HG02642 (cell line): ENCODE measurements around the gene HLF.
A peak's percentile ranks its signal among the peaks of the same experiment; 100 is the strongest.

ENCODE experiments used
- ATAC-seq: cut with Tn5 transposase; IDR thresholded peaks from one replicate; pipeline ENCODE4 v1.9.1; 2021; ENCODE audit warnings: mild to moderate bottlenecking; ENCODE audit not compliant: unreplicated experiment, poor library complexity

The HLF gene, protein sequence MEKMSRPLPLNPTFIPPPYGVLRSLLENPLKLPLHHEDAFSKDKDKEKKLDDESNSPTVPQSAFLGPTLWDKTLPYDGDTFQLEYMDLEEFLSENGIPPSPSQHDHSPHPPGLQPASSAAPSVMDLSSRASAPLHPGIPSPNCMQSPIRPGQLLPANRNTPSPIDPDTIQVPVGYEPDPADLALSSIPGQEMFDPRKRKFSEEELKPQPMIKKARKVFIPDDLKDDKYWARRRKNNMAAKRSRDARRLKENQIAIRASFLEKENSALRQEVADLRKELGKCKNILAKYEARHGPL

GRCh38 chr17:55264645-55265298 is at the start of gene HLF:
Gene HLF (plus strand): TSS chr17:55264960. CDS start chr17:55265485, 525 bp downstream.
- peak; percentile 93 for ATAC-seq

GRCh38 chr17:55215711-55216110 is 49.0 kb upstream of the HLF start:
- no peak for ATAC-seq

DNA sequence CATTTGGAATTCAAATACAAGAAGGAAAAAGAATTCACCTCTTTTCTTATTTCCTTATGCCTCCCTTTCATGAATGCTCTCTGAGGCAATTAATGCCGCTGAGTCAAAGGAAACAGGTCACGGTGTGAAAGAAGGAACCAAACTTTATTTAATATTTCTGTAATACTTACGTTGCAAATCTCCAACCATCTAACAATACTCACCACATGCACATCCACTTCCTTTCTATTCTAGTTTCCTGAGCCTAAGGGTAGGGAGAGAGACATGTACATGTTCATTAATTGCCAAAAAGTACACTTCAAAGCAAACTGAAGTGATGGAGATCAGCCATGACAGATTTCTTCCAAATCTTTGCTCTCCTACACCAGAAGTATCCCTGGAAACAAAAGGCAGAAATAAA is 47.9 kb upstream of the HLF start:
- no peak for ATAC-seq

DNA sequence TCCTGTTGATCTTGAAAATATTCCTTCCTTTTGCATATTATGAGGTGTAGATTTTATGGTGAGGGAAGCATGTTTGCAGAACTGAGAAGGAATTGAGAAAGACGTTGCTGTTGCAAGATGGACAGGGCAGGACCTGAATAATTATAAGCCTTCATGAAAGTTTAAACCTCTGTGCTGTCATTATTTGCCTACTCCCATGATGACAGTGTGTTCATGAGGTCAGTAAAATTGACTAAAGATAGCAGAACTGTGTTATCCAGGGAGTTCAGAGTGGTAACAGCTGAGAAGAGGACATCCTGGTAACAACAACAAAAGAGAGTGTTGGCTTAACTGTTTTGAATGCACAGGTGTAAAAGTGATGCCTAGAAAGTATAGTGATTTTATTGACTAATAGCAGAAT is 45.3 kb upstream of the HLF start:
- ATAC-seq, result no peak

DNA sequence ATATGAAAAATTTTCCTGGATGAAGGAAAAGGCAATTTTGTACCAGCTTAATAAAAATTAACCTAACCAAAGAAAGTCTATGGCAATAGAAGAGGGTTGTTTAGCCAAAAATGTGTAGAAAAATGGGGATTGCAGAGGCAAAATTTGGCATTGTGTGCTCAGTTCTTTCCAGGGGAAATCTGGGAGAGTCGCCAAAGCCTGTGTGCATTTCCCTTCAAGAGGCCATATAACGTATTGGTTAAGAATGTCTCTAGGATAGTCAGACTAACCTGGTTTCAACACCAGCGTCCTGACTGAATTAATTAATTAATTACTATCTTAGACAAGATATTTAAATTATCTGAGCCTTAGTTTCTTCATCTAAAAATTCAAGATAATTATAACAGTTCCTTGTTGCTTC is 44.8 kb upstream of the HLF start:
- ATAC-seq, result no peak

- no peak for ATAC-seq
Measured at GRCh38 chr17:55223524-55223923, 41.2 kb upstream of the HLF start.

GRCh38 chr17:55224746-55225145 is 40.0 kb upstream of the HLF start:
- ATAC-seq, result no peak

DNA sequence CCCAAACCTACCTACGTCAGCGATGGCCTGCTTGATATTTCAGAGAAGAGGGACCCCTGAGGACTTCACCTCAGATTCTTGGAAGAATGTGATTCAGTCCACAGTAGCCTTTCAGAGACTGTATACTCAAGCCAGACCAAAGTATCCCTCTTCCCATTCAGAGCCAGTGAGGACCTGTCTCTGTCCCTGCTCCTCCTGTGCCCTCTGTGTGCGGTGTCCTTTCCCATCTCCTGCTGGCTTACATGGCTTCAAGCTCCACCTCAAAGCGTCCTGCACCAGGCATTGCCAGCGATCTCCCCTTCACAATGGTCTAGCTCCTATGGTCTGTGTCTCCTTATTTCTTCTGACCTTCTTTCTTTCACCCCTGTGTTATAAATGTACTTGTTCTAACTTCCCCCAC is 39.5 kb upstream of the HLF start:
- no peak for ATAC-seq

DNA sequence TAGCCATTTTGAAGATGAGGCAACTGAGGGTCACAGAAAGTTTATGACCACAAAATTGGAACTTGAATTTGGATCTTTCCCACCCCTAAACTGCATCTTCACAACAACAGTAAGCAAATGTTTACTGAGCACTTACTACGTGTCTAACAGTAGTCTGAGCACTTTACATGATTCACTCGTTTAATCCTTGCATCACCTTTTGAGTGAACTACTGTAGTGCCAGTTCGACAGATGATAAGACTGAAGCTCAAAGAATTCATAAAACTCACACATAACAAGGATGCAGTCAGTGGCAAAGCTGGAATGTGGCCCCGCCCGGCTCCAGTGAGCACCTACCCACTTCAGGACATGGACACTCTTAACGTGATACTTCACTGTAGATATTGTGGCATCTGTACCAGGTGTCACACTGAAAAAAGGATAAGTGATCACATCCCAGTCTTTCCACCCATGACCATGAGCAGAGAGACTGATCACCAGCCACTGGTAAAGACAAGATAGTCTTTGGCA is 36.0 kb upstream of the HLF start:
- ATAC-seq, result no peak

- no peak for ATAC-seq
Measured at GRCh38 chr17:55229276-55229675, 35.5 kb upstream of the HLF start.

GRCh38 chr17:55230716-55231115 is 34.0 kb upstream of the HLF start:
- ATAC-seq, result no peak

DNA sequence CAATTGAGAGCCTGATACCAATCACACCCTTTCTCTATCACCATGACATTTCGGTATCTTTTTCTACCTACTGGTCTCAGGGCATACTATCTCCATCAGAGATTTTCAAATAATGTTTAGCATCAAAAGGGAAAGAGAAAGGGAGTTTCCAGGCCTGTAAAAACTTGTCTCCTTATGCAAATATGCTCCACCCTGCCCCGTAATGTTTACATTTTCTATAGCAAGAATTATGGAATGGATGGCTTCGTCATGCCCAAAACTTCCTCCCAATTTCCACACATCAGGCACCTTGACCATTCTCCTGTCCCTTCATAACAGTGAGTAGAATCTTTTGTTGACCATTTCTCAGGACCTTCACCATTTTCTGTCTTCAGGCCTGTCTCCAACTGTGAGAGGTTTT is 30.9 kb upstream of the HLF start:
- no peak for ATAC-seq

DNA sequence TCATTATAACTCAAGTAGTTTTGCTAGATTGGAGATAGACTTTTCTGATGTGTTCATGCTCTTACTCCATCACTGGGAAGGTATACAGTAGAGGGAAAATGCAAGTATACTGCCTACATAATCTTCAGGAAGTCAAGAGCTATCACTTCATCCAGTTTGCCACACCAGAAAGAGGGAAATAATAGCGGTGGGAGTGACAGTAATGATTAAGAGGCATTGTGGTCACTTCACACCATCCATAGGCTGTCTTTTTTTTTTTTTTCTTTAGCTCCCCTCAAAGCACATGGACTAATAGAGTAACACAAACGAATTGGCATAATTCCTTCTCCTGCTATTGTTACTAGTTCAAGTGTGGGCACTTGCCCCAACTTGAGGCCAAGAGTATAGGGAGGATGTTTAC is 28.4 kb upstream of the HLF start:
- ATAC-seq, result no peak

- ATAC-seq, result no peak
Measured at GRCh38 chr17:55237268-55237667, 27.5 kb upstream of the HLF start.

DNA sequence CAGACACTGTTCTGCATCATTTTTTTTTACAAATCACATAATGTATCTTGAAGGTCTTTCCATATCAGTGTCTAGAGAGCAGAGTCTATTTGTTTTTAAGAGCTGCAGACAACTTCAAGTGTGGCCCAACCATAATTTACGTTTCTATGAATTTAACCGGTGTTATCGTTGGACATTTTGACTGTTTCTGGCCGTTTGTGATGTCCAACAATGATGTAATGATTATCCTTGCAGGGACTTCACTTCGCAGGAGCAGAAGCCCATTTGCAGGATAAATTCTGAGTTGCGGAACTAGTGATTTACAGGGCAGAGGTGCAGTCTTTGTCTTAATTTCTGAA is 26.9 kb upstream of the HLF start:
- ATAC-seq, result no peak

- peak; percentile 96 for ATAC-seq
Measured at GRCh38 chr17:55238179-55238930, 26.4 kb upstream of the HLF start.

DNA sequence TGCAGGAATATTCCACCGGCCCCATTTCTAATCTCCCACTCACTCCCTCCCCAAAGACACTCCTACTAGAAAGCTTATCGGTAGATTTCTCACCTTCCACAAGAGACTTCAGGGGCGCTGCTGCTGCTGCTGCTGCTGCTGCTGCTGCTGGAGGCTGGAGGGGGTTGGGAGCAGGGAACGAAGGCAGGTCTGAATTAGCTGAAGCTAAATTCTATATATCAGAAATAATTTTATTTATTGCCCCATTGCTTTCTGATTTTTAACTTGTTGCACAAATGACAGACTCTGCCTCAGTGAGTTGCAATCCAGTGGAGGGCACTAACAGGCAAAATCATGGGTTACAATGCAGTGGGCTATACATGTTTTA is 25.8 kb upstream of the HLF start:
- peak; percentile 13 for ATAC-seq

GRCh38 chr17:55241097-55241496 is 23.7 kb upstream of the HLF start:
- no peak for ATAC-seq

DNA sequence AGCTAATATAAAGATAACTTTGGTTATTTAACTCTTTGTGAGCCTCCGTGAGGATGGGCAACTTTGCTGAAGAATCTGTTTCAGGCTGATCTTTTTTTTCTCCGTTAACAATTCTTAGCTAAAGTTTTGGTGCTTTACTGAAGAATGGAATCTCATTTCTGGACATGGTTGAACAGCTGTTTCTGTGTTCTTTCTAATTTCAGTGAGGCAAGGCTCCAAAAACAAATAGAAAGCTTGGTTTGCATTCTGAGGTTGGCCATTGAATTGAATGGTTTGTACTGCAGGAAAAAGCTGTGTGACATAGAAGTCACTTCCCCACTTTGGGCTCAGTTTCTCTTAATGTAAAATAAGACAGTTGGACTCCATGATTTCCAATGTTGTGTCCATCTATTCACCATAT is 22.3 kb upstream of the HLF start:
- ATAC-seq, result no peak

DNA sequence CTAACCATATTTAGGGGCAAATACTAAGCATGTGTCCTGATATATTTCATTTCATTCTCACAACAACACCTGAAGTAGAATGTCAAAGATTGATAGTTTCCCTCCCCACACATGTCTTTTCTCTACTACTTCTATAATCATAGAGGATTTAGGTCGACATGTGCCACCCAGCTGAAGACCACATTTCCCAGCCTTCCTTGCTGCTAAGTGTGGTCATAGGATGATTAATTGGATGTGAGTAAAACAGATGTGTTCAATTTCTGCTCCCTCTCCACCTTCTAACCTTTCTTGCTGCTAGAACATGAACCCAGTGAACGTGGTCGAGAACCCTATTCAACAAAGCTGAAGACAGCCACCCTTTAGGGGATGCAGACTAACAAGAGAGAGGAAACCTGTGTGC is 18.8 kb upstream of the HLF start:
- no peak for ATAC-seq

DNA sequence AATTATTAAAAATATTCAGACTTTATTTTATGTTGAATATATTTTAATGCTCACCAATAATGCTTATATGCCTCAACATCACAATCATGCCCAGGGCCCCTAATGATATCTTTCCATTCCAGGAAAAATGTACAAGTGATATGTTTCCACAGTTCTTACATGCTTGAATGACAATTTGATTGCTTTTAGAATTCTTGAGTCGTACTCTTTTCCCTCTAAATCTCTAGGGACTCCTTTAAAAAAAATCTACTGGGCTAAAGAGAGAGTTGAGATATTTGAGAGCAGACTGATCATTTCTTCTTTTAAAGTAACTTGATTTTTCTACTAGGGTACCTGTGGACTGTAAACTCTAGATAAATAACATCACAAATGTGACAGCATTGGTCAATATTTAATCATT is 18.2 kb upstream of the HLF start:
- ATAC-seq, result no peak

DNA sequence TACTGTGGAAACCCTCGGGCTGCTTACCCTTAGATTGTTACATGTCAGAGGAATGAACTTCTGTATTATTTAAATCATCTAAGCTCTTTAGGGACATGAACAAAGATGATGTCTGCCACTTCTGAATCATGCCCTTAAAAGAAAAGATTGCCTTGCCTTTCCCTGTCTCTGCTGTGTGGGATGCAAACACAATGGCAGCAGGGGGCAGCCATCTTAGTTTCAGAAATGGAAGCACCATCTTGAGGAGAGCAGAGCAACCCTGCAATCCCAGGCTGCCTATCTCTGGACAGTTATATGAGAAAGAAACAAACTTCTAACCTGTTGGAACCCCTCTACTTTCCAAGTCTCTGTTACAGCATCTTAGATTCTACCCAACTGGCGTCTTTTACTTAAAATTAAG is 16.7 kb upstream of the HLF start:
- no peak for ATAC-seq
